ENCODE measurements around the gene POTEF.
"Not testable (repeated sequence)": the region's sequence is repeated elsewhere in the genome, so short reads cannot be mapped to it uniquely, and the experiment has no call there.

The POTEF gene

DNA sequence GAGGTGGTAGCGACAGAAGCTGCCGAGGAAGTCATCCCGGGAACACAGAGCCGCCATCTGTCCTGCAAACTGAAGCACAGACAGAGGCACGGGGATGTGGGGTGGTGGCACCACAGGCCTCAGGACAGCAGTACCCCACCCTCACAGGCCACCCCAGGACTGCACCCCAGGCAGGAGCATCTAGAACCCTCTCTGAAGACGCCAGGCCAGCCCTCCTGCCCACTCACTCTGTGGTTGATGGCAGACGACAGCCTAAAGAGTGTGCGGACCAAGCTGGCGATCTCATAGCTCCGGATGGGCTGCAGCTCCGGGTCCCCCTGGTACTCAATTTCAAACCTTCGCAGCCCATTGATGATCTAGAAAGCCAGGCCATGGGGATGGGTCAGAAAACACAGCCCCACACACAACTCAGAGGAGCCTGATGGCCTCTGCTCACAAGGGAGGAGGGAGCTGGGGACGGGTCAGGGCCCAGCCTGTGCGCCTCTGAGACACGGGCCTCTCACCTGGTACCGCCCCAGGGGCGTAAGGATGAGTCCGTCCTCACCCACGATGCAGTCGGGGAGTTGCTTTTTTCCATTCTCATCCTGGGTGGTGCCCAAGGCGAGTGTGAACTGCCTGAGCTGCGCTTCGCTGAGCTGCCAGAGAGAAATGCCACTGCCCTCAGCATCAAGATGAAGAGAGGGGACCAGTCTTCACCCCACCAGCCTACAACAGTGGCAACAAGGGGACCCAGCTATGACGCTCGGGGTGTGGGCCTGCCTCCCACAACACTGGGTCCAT, 24.0 kb upstream of the POTEF start:
- DNase-seq = no peak

DNA sequence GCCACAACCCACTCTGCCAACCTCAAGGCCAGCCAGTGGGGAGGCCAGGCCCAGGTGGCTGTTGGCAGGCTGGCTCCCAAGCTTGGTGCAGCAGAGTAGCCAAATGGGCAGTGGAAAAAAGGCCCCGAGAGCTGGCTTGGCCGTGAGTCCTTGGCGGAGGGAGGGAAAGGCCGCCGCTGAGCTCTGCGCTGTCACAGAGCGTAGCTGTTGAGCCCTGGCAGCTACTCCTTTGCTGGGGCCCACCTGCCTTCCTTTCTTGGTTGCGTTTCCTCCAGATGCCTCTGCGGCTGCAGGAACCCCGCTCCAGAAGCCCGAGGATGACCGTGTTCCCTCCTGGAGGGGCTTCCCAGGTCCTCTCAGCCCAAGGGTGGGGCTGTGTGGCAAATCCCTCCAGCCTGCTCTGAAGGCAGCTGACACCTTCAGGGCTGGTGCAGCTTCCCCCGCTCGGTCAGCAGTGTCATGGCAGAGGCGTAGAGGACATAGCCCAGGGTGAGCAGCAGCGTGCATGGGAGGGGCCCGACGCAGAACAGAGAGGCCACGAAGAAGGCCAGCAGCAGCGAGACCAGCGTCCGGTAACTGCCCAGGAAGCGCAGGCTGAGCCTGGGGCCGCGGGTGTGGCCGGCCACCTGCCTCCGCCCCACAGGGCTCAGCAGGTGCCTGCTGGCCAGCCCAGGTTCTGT, 23.3 kb upstream of the POTEF start:
- not testable (repeated sequence) for DNase-seq

GRCh38 chr2:130151145-130151512, 22.1 kb upstream of the POTEF start:
- not testable (repeated sequence) for DNase-seq

- no peak for DNase-seq
Observed at GRCh38 chr2:130150181-130151144, 21.4 kb upstream of the POTEF start.

- DNase-seq = not testable (repeated sequence)
Observed at GRCh38 chr2:130148515-130148914, 19.5 kb upstream of the POTEF start.

- DNase-seq = peak; percentile 46 to 50
Observed at GRCh38 chr2:130145006-130145414, 16.0 kb upstream of the POTEF start, which contains the start of gene CCDC74B. TSS of gene CCDC74B (minus strand) at chr2:130145112. CDS start at chr2:130144996, 116 bp downstream.

GRCh38 chr2:130143266-130144039, 14.4 kb upstream of the POTEF start:
- not testable (repeated sequence) for DNase-seq

- not testable (repeated sequence) for DNase-seq
Observed at GRCh38 chr2:130142396-130143265, 13.6 kb upstream of the POTEF start.

DNA sequence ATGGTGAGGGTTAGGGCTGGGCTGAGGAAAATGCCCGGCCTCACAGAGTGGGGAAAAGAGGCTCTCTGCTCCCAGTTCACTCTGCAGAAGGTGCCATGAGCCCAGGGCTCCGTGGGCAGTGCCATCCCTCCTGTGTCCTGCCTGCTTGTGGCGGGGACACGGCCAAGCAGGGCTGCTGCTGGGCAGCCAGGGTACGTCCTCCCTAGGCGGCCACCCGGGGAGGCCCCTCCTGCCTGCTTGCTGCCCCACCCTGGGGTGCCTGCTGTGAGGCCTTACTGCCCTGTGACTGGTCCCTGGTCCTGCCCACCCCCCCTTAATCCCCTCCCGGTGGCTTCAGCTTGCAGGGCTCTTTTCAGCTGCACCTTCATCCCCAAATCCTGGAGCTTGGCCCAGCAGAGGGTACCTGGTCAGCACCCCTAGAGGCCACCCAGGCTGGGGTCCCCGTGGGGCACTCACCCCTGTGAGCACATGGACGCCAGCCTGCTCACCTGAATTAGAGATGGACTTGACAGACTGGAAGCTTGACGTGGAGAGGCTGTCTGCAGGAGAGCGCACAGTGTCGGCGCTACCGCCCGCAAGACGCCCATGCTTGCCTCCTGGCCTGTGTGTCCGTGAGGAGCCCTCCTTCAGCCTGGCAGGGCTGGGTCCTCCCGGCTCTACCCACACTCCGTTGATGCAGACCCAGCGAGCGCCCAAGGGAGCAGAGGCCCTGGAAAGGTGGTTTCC, 12.8 kb upstream of the POTEF start:
- not testable (repeated sequence) for DNase-seq

DNA sequence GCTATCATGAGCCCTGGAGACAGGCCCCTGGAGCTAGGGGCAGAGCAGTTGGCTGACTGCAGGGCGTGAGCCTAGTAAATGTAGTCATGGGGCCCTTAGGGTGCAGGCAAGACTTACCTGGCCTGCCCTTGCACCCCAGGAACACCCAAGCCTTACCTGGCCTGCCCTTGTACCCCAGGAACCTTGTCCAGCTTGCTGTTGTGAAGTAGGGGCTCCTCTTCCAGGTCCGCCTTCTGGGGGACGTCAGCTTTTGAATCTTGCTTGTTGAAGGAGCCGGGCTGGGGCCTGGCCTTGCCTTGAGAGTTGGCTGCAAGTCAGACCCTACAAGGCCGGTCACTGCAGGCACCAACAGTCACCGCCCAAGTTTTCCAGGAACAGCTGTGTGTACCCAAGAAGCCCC, 12.0 kb upstream of the POTEF start:
- DNase-seq = not testable (repeated sequence)

DNA sequence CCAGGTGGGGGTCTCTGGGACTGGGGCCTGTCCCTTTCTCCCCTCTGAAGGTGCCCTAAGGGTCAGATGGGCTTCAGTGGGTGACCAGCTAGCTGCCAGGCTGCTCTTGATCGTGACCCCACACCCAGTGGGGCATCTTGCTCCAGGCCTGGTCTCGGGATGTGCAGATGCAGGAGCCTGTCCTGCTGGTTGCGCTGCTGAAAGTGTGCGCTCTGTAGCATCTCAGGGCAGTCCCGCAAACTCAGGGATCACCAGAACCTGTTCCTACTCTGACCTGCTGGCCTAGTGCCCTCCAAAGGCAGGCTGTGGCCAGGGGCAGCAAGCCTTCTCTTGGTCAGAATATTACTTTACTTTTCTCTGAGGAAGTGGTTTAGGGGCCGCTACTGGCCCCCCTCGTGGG, 11.5 kb upstream of the POTEF start:
- not testable (repeated sequence) for DNase-seq

- not testable (repeated sequence) for DNase-seq
Observed at GRCh38 chr2:130139331-130140280, 10.6 kb upstream of the POTEF start.

DNA sequence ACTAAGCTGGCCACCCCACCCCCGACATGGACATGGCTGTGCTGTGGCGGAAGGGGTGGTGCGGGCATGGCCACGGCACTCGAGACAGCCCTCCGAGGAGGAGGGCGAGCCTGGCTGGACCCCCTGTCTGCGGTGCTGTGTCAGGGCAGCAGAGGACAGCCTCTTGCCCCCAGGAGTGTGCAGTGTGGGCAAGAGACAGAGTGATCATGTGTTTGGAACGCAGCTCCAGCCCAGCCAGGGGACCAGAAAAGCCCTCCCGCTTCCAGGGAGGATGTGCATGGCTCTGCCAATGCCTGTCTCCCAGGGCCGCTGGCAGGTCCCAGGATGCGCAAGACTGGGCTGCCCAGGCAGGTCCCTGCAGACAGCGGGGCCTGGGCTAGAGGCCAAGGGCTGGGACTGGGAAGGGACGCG, 9.8 kb upstream of the POTEF start:
- not testable (repeated sequence) for DNase-seq

DNA sequence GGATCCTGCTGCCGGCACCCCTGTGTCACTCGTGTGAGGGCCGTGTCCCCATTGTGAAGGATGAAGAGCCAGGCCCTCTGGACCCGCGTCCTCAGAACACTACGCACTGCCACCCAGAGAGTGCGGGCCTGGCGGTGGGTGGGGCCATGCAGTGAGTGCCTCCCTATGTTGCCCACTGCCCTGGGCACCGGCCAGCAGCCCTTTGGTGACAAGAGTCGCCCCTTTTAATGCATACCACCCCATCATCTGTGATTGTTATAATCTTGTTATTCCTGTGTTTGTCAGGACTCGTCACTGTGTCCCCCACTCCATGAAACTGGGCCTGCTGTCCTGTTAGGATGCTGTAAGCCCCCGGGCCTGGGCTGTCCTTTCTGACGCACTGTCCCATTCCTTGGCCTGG, 9.3 kb upstream of the POTEF start:
- not testable (repeated sequence) for DNase-seq

- DNase-seq = not testable (repeated sequence)
Observed at GRCh38 chr2:130137118-130137517, 8.1 kb upstream of the POTEF start.

GRCh38 chr2:130136546-130136945, 7.5 kb upstream of the POTEF start:
- not testable (repeated sequence) for DNase-seq

GRCh38 chr2:130135692-130136541, 6.9 kb upstream of the POTEF start:
- no peak for DNase-seq

DNA sequence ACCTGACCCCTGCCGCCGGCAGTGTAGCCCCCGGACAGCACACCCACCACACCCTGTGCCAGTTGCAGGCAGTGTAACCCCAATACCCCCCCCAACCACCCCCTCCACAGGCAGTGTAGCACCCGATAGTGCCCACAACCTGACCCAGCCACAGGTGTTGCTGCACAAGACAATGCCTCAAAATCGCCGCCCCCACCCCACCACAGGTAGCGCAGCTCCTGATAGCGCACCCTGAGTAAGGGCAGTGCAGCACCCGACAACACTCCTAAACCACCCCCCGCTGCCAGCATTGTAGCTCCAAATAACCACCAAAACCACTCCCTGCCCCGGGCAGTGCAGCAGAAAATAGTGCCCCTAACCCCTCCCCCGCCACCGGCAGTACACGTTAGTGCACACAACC, 558 bp downstream of the POTEF start:
- not testable (repeated sequence) for DNase-seq

All from stimulated activated CD4-positive, alpha-beta T cell treated with anti-CD3 and anti-CD28 coated beads, Interleukin-4, amount 100 ng/mL, for 4 hours (primary cell).